ENCODE data around the gene SRR.

SRR gene

DNA sequence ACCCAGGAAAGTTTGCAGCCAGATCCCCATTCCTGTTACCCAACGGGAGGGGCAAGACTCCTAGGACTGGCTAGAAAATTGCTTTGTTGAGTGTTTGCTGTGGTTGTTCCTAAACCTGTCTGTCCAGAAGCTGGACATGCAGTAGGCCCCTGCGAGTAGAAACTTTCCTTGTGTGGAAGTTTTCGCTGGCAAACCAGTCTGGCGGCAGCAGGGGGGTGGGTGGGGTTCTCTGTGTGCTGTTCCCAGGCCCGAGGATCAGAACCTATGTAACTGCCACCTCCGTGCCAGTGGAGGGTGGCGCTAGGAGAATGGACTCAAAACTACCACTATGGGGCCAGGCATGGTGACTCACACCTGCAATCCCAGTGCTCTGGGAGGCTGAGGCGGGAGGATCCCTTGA, 42.7 kb downstream of the SRR start:
- Histone ChIP-seq H3K9ac (ENCODE audit: low read length) (no peak overlapping the region), H3K79me2 (ENCODE audit: low read length) (no peaks in the 10 kb centered on the region), H4K20me1 (ENCODE audit: insufficient read depth, low read length) (no peaks in the 10 kb centered on the region), H3K4me3 (ENCODE audit: low read length) (no peak overlapping the region), H3K27me3 (replicated peaks; ENCODE audit: insufficient read depth, low read length) (no peaks in the 10 kb centered on the region), H3K27ac (ENCODE audit: low read length) (no peak overlapping the region), H3K4me1 (ENCODE audit: low read length) (no peaks in the 10 kb centered on the region), H3F3A (ENCODE audit: insufficient read depth, low read length) (no peaks in the 10 kb centered on the region), H3K9me3 (replicated peaks; ENCODE audit: insufficient read depth, low read length) (no peaks in the 10 kb centered on the region), H3K36me3 (replicated peaks; ENCODE audit: insufficient read depth, low read length) (no peaks in the 10 kb centered on the region), H3K9me2 (replicated peaks; ENCODE audit: insufficient read depth, low read length) (no peaks in the 10 kb centered on the region), H3K4me2 (ENCODE audit: low read depth, low read length) (no peak overlapping the region), H2AFZ (ENCODE audit: low read length) (no peak overlapping the region)
- no peak for DNase-seq
- TF ChIP-seq EZH2 (optimal IDR thresholded peaks at IDR 0.05; ENCODE audit: low read depth, low read length), result no peak
- no peak for TF ChIP-seq CTCF (IDR thresholded peaks at IDR 0.05; ENCODE audit: low read length)
- no peak for TF ChIP-seq EZH2phosphoT487 (IDR thresholded peaks at IDR 0.05; ENCODE audit: low read length)

GRCh38 chr17:2347805-2348685, 44.3 kb downstream of the SRR start:
- no peaks in the 10 kb centered on the region for H3K79me2 ChIP-seq (ENCODE audit: low read length)
- no peaks in the 10 kb centered on the region for H3K9me2 ChIP-seq (replicated peaks; ENCODE audit: insufficient read depth, low read length)
- peaks cover 8% of the 10 kb centered on the region; the same call in 1 of the 2 replicates for H3K4me1 ChIP-seq (ENCODE audit: low read length)
- H3K9me3 ChIP-seq (replicated peaks; ENCODE audit: insufficient read depth, low read length), result no peaks in the 10 kb centered on the region
- no peak overlapping the region for H3K4me2 ChIP-seq (ENCODE audit: low read depth, low read length)
- no peak overlapping the region for H3K4me3 ChIP-seq (ENCODE audit: low read length)
- no peak overlapping the region for H3K27ac ChIP-seq (ENCODE audit: low read length)
- H3K9ac ChIP-seq (ENCODE audit: low read length), result no peak overlapping the region
- no peaks in the 10 kb centered on the region for H4K20me1 ChIP-seq (ENCODE audit: insufficient read depth, low read length)
- no peaks in the 10 kb centered on the region for H3K36me3 ChIP-seq (replicated peaks; ENCODE audit: insufficient read depth, low read length)
- H3K27me3 ChIP-seq (replicated peaks; ENCODE audit: insufficient read depth, low read length), result no peaks in the 10 kb centered on the region
- TF ChIP-seq EZH2phosphoT487 (IDR thresholded peaks at IDR 0.05; ENCODE audit: low read length), result no peak
- TF ChIP-seq EZH2 (optimal IDR thresholded peaks at IDR 0.05; ENCODE audit: low read depth, low read length), result no peak
- no peak for TF ChIP-seq CTCF (IDR thresholded peaks at IDR 0.05; ENCODE audit: low read length)
- DNase-seq, result no peak
- H2AFZ ChIP-seq (ENCODE audit: low read length), result no peak overlapping the region
- H3F3A ChIP-seq (ENCODE audit: insufficient read depth, low read length), result peaks cover 8% of the 10 kb centered on the region

- no peak for DNase-seq
- Histone ChIP-seq H3K79me2 (ENCODE audit: low read length) (no peaks in the 10 kb centered on the region), H3K9me3 (replicated peaks; ENCODE audit: insufficient read depth, low read length) (no peaks in the 10 kb centered on the region), H2AFZ (ENCODE audit: low read length) (no peak overlapping the region), H3K4me3 (ENCODE audit: low read length) (no peak overlapping the region), H3K27me3 (replicated peaks; ENCODE audit: insufficient read depth, low read length) (no peaks in the 10 kb centered on the region), H3K9me2 (replicated peaks; ENCODE audit: insufficient read depth, low read length) (no peaks in the 10 kb centered on the region), H3K36me3 (replicated peaks; ENCODE audit: insufficient read depth, low read length) (no peaks in the 10 kb centered on the region), H4K20me1 (ENCODE audit: insufficient read depth, low read length) (no peaks in the 10 kb centered on the region), H3K27ac (ENCODE audit: low read length) (no peak overlapping the region), H3K9ac (ENCODE audit: low read length) (no peak overlapping the region), H3F3A (ENCODE audit: insufficient read depth, low read length) (peaks cover 14% of the 10 kb centered on the region), H3K4me1 (ENCODE audit: low read length) (peaks cover 8% of the 10 kb centered on the region), H3K4me2 (ENCODE audit: low read depth, low read length) (no peak overlapping the region)
- no peak for TF ChIP-seq EZH2phosphoT487 (IDR thresholded peaks at IDR 0.05; ENCODE audit: low read length)
These were observed 47.5 kb downstream of the SRR start for GRCh38 chr17:2351269-2351668.

GRCh38 chr17:2354311-2354710, 50.6 kb downstream of the SRR start:
- no peak overlapping the region for H3K4me3 ChIP-seq (ENCODE audit: low read length)
- no peak overlapping the region for H2AFZ ChIP-seq (ENCODE audit: low read length)
- H4K20me1 ChIP-seq (ENCODE audit: insufficient read depth, low read length), result no peaks in the 10 kb centered on the region
- no peak overlapping the region for H3K4me2 ChIP-seq (ENCODE audit: low read depth, low read length)
- no peaks in the 10 kb centered on the region for H3K9me3 ChIP-seq (replicated peaks; ENCODE audit: insufficient read depth, low read length)
- no peak overlapping the region for H3K9ac ChIP-seq (ENCODE audit: low read length)
- H3F3A ChIP-seq (ENCODE audit: insufficient read depth, low read length), result peaks cover 14% of the 10 kb centered on the region
- no peaks in the 10 kb centered on the region for H3K36me3 ChIP-seq (replicated peaks; ENCODE audit: insufficient read depth, low read length)
- H3K4me1 ChIP-seq (ENCODE audit: low read length), result peaks cover 8% of the 10 kb centered on the region
- no peaks in the 10 kb centered on the region for H3K79me2 ChIP-seq (ENCODE audit: low read length)
- DNase-seq, result no peak
- no peak overlapping the region for H3K27ac ChIP-seq (ENCODE audit: low read length)
- H3K9me2 ChIP-seq (replicated peaks; ENCODE audit: insufficient read depth, low read length), result no peaks in the 10 kb centered on the region
- no peaks in the 10 kb centered on the region for H3K27me3 ChIP-seq (replicated peaks; ENCODE audit: insufficient read depth, low read length)
- TF ChIP-seq EZH2 (optimal IDR thresholded peaks at IDR 0.05; ENCODE audit: low read depth, low read length) (no peak), EZH2phosphoT487 (IDR thresholded peaks at IDR 0.05; ENCODE audit: low read length) (no peak), CTCF (IDR thresholded peaks at IDR 0.05; ENCODE audit: low read length) (no peak)

Data from MM.1S (cell line).